ENCODE measurements around the gene SKA1. TPM values are rescaled to one million over a fixed set of nuclear protein-coding genes. Genes with fewer than 3 reads are reported as not detected.
"Not testable (repeated sequence)": the region's sequence is repeated elsewhere in the genome, so short reads cannot be mapped to it uniquely, and the experiment has no call there.

SKA1 gene
- total and polyA plus RNA-seq, 7 experiments from 2014 or later = 0.16 to 24.8 (median 0.41) TPM; not detected in 1

DNA sequence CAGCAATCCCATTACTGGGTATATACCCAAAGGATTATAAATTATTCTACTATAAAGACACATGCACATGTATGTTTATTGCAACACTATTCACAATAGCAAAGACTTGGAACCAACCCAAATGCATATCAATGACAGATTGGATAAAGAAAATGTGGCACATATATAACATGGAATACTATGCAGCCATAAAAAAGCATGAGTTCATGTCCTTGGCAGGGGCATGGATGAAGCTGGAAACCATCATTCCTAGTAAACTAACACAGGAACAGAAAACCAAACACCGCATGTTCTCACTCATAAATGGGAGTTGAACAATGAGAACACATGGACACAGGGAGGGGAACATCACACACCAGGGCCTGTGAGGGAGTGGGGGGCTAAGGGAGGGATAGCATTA is 61.9 kb downstream of the SKA1 start:
- H3K36me3 Mint-ChIP-seq; ATAC-seq; H3K4me1 Mint-ChIP-seq; H3K36me3 ChIP-seq (ENCODE audit: control insufficient read depth in 2 of 3, insufficient read depth in 3 of 3, low read length in 3 of 3); H3K9me3 Mint-ChIP-seq; intact Hi-C loops (cut with micrococcal nuclease); H3K27ac ChIP-seq (ENCODE audit: low read depth, low read length); H3K4me1 ChIP-seq (ENCODE audit: control insufficient read depth in 2 of 2, insufficient read depth in 2 of 2, low read length in 2 of 2); CTCF ChIA-PET; H3K9me3 ChIP-seq (ENCODE audit: control insufficient read depth in 2 of 3, low read length in 3 of 3); H3K4me3 ChIP-seq (ENCODE audit: low read length); H3K27me3 Mint-ChIP-seq; H3K4me3 Mint-ChIP-seq; H3K27me3 ChIP-seq (ENCODE audit: control insufficient read depth in 2 of 2, insufficient read depth in 2 of 2, low read length in 2 of 2); POLR2A ChIA-PET; H3K27ac Mint-ChIP-seq; DNase-seq: not testable (repeated sequence)

DNA sequence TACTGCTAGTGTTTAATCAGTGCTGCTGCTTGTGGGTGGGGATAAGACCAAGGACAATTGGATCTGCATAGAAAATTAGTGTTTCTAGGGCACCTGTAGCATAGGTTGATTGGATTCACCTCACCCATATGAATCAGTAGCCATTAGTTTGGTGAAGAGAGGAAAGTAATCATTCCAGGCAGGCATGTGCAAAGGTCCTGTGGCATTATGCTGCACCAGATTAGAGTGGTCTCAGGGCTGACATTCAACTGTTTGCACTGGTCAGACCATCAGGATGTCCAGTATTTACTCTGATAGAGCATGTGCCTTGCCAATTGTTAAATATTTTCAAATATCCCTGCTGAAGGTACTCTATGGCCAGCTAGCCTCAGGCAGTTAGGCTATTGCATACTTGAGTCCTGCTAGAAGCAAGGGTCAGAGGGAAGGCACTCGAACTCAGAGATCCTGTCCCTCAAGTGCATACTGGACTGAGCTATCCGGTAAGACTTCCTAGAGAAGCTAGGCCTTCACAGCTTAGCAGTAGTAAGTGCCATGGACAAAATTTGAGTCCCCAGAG is 64.7 kb downstream of the SKA1 start:
- Histone ChIP-seq H3K9me3 (ENCODE audit: control insufficient read depth in 2 of 3, low read length in 3 of 3) (no peaks in the 10 kb centered on the region), H3K4me3 (ENCODE audit: low read length) (no peak overlapping the region), H3K27ac (ENCODE audit: low read depth, low read length) (no peak overlapping the region), H3K4me1 (ENCODE audit: control insufficient read depth in 2 of 2, insufficient read depth in 2 of 2, low read length in 2 of 2) (no peaks in the 10 kb centered on the region), H3K36me3 (ENCODE audit: control insufficient read depth in 2 of 3, insufficient read depth in 3 of 3, low read length in 3 of 3) (no peaks in the 10 kb centered on the region), H3K27me3 (ENCODE audit: control insufficient read depth in 2 of 2, insufficient read depth in 2 of 2, low read length in 2 of 2) (no peaks in the 10 kb centered on the region)
- peaks cover 0 to 12% (median 3%) of the 10 kb centered on the region in 11 donors for H3K9me3 Mint-ChIP-seq
- H3K27me3 Mint-ChIP-seq = peaks cover 0 to 9% (median 4%) of the 10 kb centered on the region in 5 donors
- ChIA-PET CTCF (interaction anchor here (1.1 kb wide), 1 partner anchor 11 kb away, joined by 3 read pairs; no protein-coding TSS in a partner anchor), POLR2A (no interaction called here)
- no peaks in the 10 kb centered on the region for H3K36me3 Mint-ChIP-seq
- no peak overlapping the region for H3K4me3 Mint-ChIP-seq
- H3K4me1 Mint-ChIP-seq = no peaks in the 10 kb centered on the region
- ATAC-seq (no peak), DNase-seq (no peak)
- intact Hi-C loops (cut with micrococcal nuclease) = no loop called here
- H3K27ac Mint-ChIP-seq = no peak overlapping the region

DNA sequence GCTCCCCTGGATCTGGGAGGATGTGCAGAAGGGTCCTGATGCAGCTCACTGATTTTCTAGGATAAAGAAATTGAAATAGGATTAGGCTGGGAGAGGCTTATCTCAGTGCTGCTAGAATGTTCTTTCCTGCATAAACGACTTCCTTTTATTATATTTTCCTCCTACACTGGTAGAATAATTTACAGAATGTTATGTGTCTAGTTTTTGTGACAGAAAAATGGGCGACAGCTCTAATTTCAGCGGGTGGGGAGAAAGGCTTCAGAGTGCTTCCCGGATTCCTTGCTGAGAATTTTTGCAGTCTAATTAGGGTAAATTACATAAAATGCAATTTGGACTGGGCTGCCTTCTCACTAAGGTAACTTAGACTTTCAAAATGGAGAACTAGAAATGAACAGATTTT is 66.2 kb downstream of the SKA1 start:
- Histone ChIP-seq H3K4me3 (ENCODE audit: low read length) (no peak overlapping the region), H3K27ac (ENCODE audit: low read depth, low read length) (no peak overlapping the region), H3K9me3 (ENCODE audit: control insufficient read depth in 2 of 3, low read length in 3 of 3) (no peaks in the 10 kb centered on the region), H3K27me3 (ENCODE audit: control insufficient read depth in 2 of 2, insufficient read depth in 2 of 2, low read length in 2 of 2) (no peaks in the 10 kb centered on the region), H3K36me3 (ENCODE audit: control insufficient read depth in 2 of 3, insufficient read depth in 3 of 3, low read length in 3 of 3) (no peaks in the 10 kb centered on the region), H3K4me1 (ENCODE audit: control insufficient read depth in 2 of 2, insufficient read depth in 2 of 2, low read length in 2 of 2) (no peaks in the 10 kb centered on the region)
- POLR2A ChIA-PET = no interaction called here
- Mint-ChIP-seq H3K27ac (no peak overlapping the region), H3K4me3 (no peak overlapping the region), H3K4me1 (no peaks in the 10 kb centered on the region), H3K36me3 (peaks cover 0 to 6% (median 0%) of the 10 kb centered on the region in 5 donors), H3K27me3 (peaks cover 0 to 9% (median 4%) of the 10 kb centered on the region in 5 donors), H3K9me3 (peaks cover 3 to 21% (median 9%) of the 10 kb centered on the region in 11 donors)
- no peak for ATAC-seq
- CTCF ChIA-PET = no interaction called here
- intact Hi-C loops (cut with micrococcal nuclease) = no loop called here
- no peak for DNase-seq

DNA sequence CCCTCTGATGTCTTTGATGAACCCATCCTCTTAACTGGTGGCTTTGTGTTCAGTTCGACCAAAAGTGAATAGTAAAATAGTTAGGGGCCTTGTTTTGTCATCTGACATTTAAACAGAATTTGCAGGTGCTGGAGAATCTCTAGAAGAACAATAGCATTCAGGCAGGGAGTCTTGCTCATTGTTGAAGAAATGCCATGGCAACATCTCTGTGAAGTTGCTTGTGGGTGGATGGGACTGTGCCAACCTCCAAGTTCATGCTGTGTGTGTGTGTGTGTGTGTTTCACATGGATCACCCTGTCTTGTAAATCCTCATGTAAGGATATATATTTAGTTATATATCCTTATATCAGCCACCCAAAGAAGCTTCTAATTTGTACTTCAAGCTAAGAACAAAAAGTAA is 66.7 kb downstream of the SKA1 start:
- intact Hi-C loops (cut with micrococcal nuclease) = no loop called here
- Mint-ChIP-seq H3K27ac (no peak overlapping the region), H3K9me3 (peaks cover 3 to 21% (median 9%) of the 10 kb centered on the region in 11 donors), H3K36me3 (peaks cover 0 to 6% (median 0%) of the 10 kb centered on the region in 5 donors), H3K4me3 (no peak overlapping the region), H3K27me3 (peaks cover 3 to 12% (median 5%) of the 10 kb centered on the region in 5 donors), H3K4me1 (no peaks in the 10 kb centered on the region)
- Histone ChIP-seq H3K4me3 (ENCODE audit: low read length) (no peak overlapping the region), H3K27ac (ENCODE audit: low read depth, low read length) (no peak overlapping the region), H3K4me1 (ENCODE audit: control insufficient read depth in 2 of 2, insufficient read depth in 2 of 2, low read length in 2 of 2) (no peaks in the 10 kb centered on the region), H3K27me3 (ENCODE audit: control insufficient read depth in 2 of 2, insufficient read depth in 2 of 2, low read length in 2 of 2) (no peaks in the 10 kb centered on the region), H3K36me3 (ENCODE audit: control insufficient read depth in 2 of 3, insufficient read depth in 3 of 3, low read length in 3 of 3) (no peaks in the 10 kb centered on the region), H3K9me3 (ENCODE audit: control insufficient read depth in 2 of 3, low read length in 3 of 3) (no peaks in the 10 kb centered on the region)
- DNase-seq (no peak), ATAC-seq (no peak)
- ChIA-PET POLR2A (interaction anchor here (0.6 kb wide), 1 partner anchor 153 kb away, joined by 3 read pairs; no protein-coding TSS in a partner anchor), CTCF (no interaction called here)

Other genes starting within 250 kb of the SKA1 start
- not detected for gene MYO5B, start 179.9 kb upstream of the SKA1 start, total RNA-seq
- gene MYO5B, start 179.9 kb upstream of the SKA1 start, polyA plus RNA-seq = under 1 TPM; 0.02 to 0.04 TPM
- gene CFAP53, start 108.6 kb upstream of the SKA1 start, total RNA-seq = 1 to 10 TPM in 1 of 5 experiments, under 1 TPM in 4; 0.19 to 1.8 (median 0.64) TPM
- under 1 TPM in 1 of 2 donors, not detected in 1; 0.09 TPM for gene CFAP53, start 108.6 kb upstream of the SKA1 start, polyA plus RNA-seq
- gene MBD1, start 93.5 kb upstream of the SKA1 start, total RNA-seq = 100 to 1,000 TPM in 4 of 5 experiments, 10 to 100 TPM in 1; 97.5 to 158 (median 118) TPM
- 10 to 100 TPM; 26.1 to 46.1 TPM for gene MBD1, start 93.5 kb upstream of the SKA1 start, polyA plus RNA-seq
- gene CXXC1, start 87.4 kb upstream of the SKA1 start, total RNA-seq = 100 to 1,000 TPM; 141 to 197 (median 155) TPM
- 100 to 1,000 TPM in 1 of 2 donors, 10 to 100 TPM in 1; 78.3 to 111 TPM for gene CXXC1, start 87.4 kb upstream of the SKA1 start, polyA plus RNA-seq
- not detected for gene MAPK4, start 185.0 kb downstream of the SKA1 start, total RNA-seq
- not detected for gene MAPK4, start 185.0 kb downstream of the SKA1 start, polyA plus RNA-seq

Measured in naive thymus-derived CD4-positive, alpha-beta T cell (primary cell).